Glutamatergic neuron (in vitro differentiated cells): ENCODE measurements around the gene RALGAPA2. TPM values are rescaled to one million over a fixed set of nuclear protein-coding genes. Genes with fewer than 3 reads are reported as not detected.

ENCODE experiments used
- DNase-seq: peaks from one replicate; pipeline ENCODE4 v3.0.0; 2022
- H3K27ac Mint-ChIP-seq: one replicate; pipeline ENCODE4 v1.8.0; 2020; ENCODE audit warnings: mild to moderate bottlenecking, mixed read lengths, inconsistent platforms; ENCODE audit not compliant: unreplicated experiment
- H3K27me3 Mint-ChIP-seq: one replicate; pipeline ENCODE4 v1.8.0; 2020; ENCODE audit warnings: mild to moderate bottlenecking, moderate library complexity, mixed read lengths, inconsistent platforms; ENCODE audit not compliant: unreplicated experiment
- H3K36me3 Mint-ChIP-seq: one replicate; pipeline ENCODE4 v1.8.0; 2020; ENCODE audit warnings: mild to moderate bottlenecking, mixed read lengths, inconsistent platforms; ENCODE audit not compliant: unreplicated experiment
- H3K4me1 Mint-ChIP-seq: one replicate; pipeline ENCODE4 v1.8.0; 2020; ENCODE audit warnings: mild to moderate bottlenecking, low read depth, mixed read lengths, inconsistent platforms; ENCODE audit not compliant: unreplicated experiment
- H3K4me3 Mint-ChIP-seq: one replicate; pipeline ENCODE4 v1.8.0; 2020; ENCODE audit warnings: mild to moderate bottlenecking, mixed read lengths, inconsistent platforms; ENCODE audit not compliant: unreplicated experiment
- H3K9me3 Mint-ChIP-seq: one replicate; pipeline ENCODE4 v1.8.0; 2020; ENCODE audit warnings: mild to moderate bottlenecking, moderate library complexity, mixed read lengths, inconsistent platforms; ENCODE audit not compliant: unreplicated experiment
- total RNA-seq: library from RNA; stranded (reverse); fragmentation: NEBNext Ultra II Directional; extraction: Animal tissue kit (Norgen Biotek cat#: 25700); gene quantifications from one replicate; pipeline ENCODE4 v1.2.1, GENCODE V29; 2021; ENCODE audit not compliant: unreplicated experiment
- TF ChIP-seq, protein P1 (sequence below): fragments of 200-600 bp; sonication (generic); IDR thresholded peaks from one replicate; pipeline ENCODE4 v1.5.0; 2021; ENCODE audit not compliant: partially characterized antibody, unreplicated experiment

RALGAPA2 gene
- total RNA-seq, 1 donor from 2014 or later = 60.9 TPM

DNA sequence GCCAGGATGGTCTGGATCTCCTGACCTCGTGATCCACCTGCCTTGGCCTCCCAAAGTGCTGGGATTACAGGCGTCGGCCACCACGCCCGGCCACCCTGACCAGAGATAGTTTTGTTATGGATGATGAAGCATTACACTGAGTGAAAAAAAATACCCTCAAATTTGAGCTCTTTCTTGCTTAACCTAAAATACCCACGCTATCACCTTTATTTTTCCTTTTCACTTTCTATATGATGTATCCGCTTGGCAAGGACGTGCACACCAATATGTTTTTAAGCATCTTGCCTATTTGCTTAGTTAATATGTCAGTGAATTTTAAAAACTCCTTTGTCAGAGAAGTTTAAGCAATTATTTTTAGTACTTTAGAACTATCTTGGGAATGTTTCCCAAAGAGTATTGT lies 194.2 kb downstream of the RALGAPA2 start:
- Mint-ChIP-seq H3K4me3 (no peak overlapping the region), H3K27ac (no peak overlapping the region), H3K27me3 (peaks cover 7% of the 10 kb centered on the region), H3K9me3 (peaks cover 11% of the 10 kb centered on the region), H3K4me1 (peaks cover 8% of the 10 kb centered on the region), H3K36me3 (peaks cover 24% of the 10 kb centered on the region)
- no peak for DNase-seq
- TF ChIP-seq, protein P1, sequence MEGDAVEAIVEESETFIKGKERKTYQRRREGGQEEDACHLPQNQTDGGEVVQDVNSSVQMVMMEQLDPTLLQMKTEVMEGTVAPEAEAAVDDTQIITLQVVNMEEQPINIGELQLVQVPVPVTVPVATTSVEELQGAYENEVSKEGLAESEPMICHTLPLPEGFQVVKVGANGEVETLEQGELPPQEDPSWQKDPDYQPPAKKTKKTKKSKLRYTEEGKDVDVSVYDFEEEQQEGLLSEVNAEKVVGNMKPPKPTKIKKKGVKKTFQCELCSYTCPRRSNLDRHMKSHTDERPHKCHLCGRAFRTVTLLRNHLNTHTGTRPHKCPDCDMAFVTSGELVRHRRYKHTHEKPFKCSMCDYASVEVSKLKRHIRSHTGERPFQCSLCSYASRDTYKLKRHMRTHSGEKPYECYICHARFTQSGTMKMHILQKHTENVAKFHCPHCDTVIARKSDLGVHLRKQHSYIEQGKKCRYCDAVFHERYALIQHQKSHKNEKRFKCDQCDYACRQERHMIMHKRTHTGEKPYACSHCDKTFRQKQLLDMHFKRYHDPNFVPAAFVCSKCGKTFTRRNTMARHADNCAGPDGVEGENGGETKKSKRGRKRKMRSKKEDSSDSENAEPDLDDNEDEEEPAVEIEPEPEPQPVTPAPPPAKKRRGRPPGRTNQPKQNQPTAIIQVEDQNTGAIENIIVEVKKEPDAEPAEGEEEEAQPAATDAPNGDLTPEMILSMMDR = no peak

DNA sequence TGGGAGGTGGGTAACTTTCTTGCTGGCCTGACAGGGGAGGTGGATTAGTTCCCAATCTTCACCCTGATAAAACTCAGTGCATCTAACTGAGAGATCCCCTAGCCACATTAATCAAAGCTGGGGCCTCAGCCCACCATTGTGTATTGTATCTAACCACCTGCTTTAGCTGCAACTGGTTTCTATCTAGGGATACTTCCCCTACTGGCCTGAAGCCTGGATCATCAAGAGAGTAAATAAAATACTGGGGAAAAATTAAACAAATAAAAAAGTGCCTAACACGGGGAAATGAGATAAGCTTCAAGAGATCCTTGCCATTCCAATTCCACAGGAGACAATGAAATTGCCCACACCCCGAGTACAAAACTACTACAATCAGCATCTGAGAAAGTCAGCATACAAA lies 195.1 kb downstream of the RALGAPA2 start:
- no peak for DNase-seq
- Mint-ChIP-seq H3K27me3 (peaks cover 7% of the 10 kb centered on the region), H3K4me1 (peaks cover 8% of the 10 kb centered on the region), H3K36me3 (peaks cover 28% of the 10 kb centered on the region), H3K4me3 (no peak overlapping the region), H3K9me3 (peaks cover 14% of the 10 kb centered on the region), H3K27ac (no peak overlapping the region)
- TF ChIP-seq, protein P1 = no peak

DNA sequence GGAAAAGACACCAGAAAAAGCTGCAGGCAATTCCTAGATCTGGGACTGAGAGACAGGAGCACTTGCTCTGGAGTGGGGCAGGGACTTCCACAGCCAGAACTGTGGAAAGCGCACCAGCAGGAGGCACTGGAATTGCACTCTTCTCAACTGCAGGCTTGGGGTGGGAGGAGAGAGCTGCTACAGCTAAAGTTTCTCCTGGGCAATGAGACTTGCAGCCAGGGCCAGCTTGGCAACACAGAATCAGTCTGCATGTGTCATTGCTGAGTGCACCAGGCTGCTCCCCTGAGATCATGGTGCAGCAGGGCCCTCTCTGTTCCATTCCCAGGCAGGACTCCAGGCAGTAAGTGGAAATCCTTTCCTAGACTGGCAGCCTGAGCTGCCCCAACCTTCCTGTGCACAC lies 198.7 kb downstream of the RALGAPA2 start:
- TF ChIP-seq, protein P1 = no peak
- Mint-ChIP-seq H3K4me3 (no peak overlapping the region), H3K27me3 (peaks cover 7% of the 10 kb centered on the region), H3K4me1 (peaks cover 12% of the 10 kb centered on the region), H3K36me3 (peaks cover 33% of the 10 kb centered on the region), H3K27ac (no peak overlapping the region), H3K9me3 (peaks cover 14% of the 10 kb centered on the region)
- DNase-seq = no peak

DNA sequence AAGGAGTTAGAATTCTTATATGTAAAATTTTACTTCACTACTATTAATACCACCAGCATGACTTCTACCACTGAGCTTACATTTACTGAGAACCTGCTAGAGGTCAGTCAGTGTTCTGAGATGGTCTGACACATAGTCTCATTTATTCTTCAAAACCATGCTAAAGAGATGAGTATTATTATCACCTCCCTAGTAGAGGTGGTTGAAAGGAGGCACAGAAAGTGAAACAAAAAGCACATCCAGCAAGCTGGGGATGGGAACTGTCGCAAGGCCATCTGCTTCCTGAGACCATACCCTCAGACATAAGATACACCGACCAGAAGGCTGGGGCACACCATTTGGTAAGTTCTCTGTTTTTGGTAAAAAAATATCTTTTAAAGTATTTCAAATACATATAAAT lies 206.9 kb downstream of the RALGAPA2 start:
- Mint-ChIP-seq H3K4me1 (peaks cover 28% of the 10 kb centered on the region), H3K4me3 (no peak overlapping the region), H3K27ac (no peak overlapping the region), H3K36me3 (no peaks in the 10 kb centered on the region), H3K27me3 (peaks cover 2% of the 10 kb centered on the region), H3K9me3 (no peaks in the 10 kb centered on the region)
- no peak for DNase-seq
- TF ChIP-seq, protein P1 = no peak

DNA sequence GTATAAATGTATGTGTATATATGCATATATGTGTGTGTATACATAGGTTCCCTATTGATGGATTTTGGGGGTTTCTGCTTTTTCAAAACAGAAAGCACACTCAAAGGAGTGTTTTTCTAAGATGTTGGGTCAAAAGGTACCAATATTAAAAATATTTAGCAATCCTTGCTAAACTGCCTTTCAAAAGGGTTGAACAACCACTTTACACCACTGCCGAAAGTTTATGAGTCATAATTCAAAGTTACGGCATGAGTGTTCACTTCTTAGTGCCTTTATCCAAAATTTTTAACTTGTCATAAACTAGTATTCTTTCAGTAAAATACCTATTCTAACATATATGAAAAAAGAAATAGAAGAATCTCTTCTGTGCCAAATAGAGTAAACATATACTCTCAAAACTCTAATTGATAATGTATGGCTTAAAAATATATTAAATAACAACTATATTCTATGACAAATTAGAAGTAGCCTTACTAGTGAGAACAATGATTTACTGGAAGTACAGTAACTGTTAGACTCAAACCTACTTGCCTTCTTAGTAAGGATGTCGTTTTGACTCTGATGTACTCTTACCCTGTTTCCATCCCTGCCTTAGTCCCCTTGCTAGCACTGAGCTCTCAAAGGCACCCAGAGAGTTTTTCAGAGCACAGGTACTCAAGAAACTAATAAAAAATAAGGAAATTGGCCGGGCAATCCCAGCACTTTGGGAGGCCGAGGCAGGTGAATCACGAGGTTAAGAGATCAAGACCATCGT lies 208.5 kb downstream of the RALGAPA2 start:
- no peak overlapping the region for H3K27ac Mint-ChIP-seq
- peaks cover 33% of the 10 kb centered on the region for H3K4me1 Mint-ChIP-seq
- TF ChIP-seq, protein P1 = no peak
- no peaks in the 10 kb centered on the region for H3K36me3 Mint-ChIP-seq
- no peak overlapping the region for H3K4me3 Mint-ChIP-seq
- peaks cover 2% of the 10 kb centered on the region for H3K27me3 Mint-ChIP-seq
- H3K9me3 Mint-ChIP-seq = no peaks in the 10 kb centered on the region
- DNase-seq = no peak
